SK-N-MC (cell line): Measurements from ENCODE around the gene RAB29.
A peak's percentile ranks its signal among the peaks of the same experiment; 100 is the strongest.
"Not testable (repeated sequence)": the region's sequence is repeated elsewhere in the genome, so short reads cannot be mapped to it uniquely, and the experiment has no call there.

Source experiments
- DNase-seq: peaks from one replicate; pipeline ENCODE4 v3.0.0-alpha.2; 2011; ENCODE audit warnings: low read depth, low spot score
- H3K27ac ChIP-seq: fragments of 200-600 bp; sonication (generic); 2 replicates; pipeline ENCODE4 v1.5.1; 2016; ENCODE audit warnings: mixed run types
- H3K36me3 ChIP-seq: fragments of 200-600 bp; sonication (generic); 2 replicates; pipeline ENCODE4 v1.6.1; 2017; ENCODE audit warnings: antibody characterized with exemption, low read length, mixed read lengths; ENCODE audit not compliant: insufficient read depth
- H3K4me3 ChIP-seq: fragments of 200-600 bp; sonication (generic); 2 replicates; pipeline ENCODE4 v1.5.1; 2016
- H3K9ac ChIP-seq: fragments of 200-600 bp; sonication (generic); 2 replicates; pipeline ENCODE4 v1.8.0; 2017; ENCODE audit warnings: mixed run types, mixed read lengths; ENCODE audit not compliant: insufficient read length
- H3K9me3 ChIP-seq: fragments of 200-600 bp; sonication (generic); 2 replicates; pipeline ENCODE4 v1.6.1; 2017; ENCODE audit warnings: low read depth, mild to moderate bottlenecking, antibody characterized with exemption, low read length, moderate library complexity, mixed read lengths
- EZH2 ChIP-seq: fragments of 200-600 bp; sonication (generic); IDR thresholded peaks from one replicate; pipeline ENCODE4 v1.6.1; 2017; ENCODE audit warnings: antibody characterized with exemption
- FOXP2 ChIP-seq: optimal IDR thresholded peaks from 2 replicates; pipeline ENCODE3; 2011; ENCODE audit warnings: mild to moderate bottlenecking, moderate library complexity; ENCODE audit not compliant: insufficient read depth; ENCODE audit errors: extremely low read length, control extremely low read depth
- POLR2AphosphoS5 ChIP-seq: IDR thresholded peaks from 2 replicates; pipeline ENCODE4 v1.6.1; 2012; ENCODE audit warnings: mild to moderate bottlenecking, low read depth, low read length, borderline replicate concordance

RAB29 gene

GRCh38 chr1:205735218-205735617 is 40.1 kb downstream of the RAB29 start:
- DNase-seq: no peak
- Histone ChIP-seq H3K4me3 (no peak overlapping the region), H3K9me3 (no peaks in the 10 kb centered on the region), H3K27ac (no peak overlapping the region), H3K9ac (no peak overlapping the region), H3K36me3 (peaks cover 72% of the 10 kb centered on the region)
- no peak for TF ChIP-seq POLR2AphosphoS5
- TF ChIP-seq EZH2: no peak
- no peak for TF ChIP-seq FOXP2

DNA sequence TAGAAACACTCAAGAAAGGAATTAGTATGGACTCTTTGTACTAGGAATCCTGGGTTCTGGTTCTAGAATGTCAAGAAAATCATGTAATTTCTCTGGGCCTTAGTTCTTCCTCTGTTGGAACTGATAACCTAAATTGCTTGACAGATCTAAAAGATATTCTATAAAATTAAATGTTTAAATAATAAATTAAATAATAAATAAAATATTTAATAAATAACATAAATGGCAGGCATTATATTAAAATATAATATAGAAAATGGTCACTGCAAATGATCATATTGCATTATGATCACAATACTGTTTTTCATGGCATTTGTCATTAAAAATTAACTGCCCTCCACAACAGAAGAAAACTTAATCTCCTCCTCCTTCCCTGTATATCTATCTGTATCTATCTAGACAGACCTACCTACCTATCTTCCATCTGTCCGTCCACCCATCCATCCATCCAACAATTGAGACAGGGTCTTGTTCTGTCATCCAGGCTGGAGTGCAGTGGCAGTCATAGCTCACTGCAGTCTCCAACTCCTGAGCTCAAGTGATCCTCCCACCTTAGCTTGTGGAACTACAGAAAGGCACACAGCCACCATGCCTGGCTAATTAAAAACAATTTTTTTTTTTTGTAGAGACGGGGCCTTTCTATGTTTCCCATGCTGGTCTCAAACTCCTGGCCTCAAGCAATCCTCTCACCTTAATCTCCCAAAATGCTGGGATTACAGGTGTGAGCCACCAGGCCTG is 41.7 kb downstream of the RAB29 start:
- H3K4me3 ChIP-seq: no peak overlapping the region
- TF ChIP-seq EZH2 (no peak), FOXP2 (no peak), POLR2AphosphoS5 (no peak)
- no peak for DNase-seq
- no peak overlapping the region for H3K9ac ChIP-seq
- peak overlapping the region; percentile 31; the same call in 1 of the 2 replicates for H3K27ac ChIP-seq
- peaks cover 72% of the 10 kb centered on the region for H3K36me3 ChIP-seq
- H3K9me3 ChIP-seq: no peaks in the 10 kb centered on the region

- DNase-seq: no peak
- no peak overlapping the region for H3K4me3 ChIP-seq
- H3K9ac ChIP-seq: no peak overlapping the region
- H3K9me3 ChIP-seq: no peaks in the 10 kb centered on the region
- H3K27ac ChIP-seq: no peak overlapping the region
- peaks cover 77% of the 10 kb centered on the region for H3K36me3 ChIP-seq
- TF ChIP-seq FOXP2 (no peak), POLR2AphosphoS5 (no peak), EZH2 (no peak)
Measured at GRCh38 chr1:205729945-205730610, 45.2 kb downstream of the RAB29 start.

DNA sequence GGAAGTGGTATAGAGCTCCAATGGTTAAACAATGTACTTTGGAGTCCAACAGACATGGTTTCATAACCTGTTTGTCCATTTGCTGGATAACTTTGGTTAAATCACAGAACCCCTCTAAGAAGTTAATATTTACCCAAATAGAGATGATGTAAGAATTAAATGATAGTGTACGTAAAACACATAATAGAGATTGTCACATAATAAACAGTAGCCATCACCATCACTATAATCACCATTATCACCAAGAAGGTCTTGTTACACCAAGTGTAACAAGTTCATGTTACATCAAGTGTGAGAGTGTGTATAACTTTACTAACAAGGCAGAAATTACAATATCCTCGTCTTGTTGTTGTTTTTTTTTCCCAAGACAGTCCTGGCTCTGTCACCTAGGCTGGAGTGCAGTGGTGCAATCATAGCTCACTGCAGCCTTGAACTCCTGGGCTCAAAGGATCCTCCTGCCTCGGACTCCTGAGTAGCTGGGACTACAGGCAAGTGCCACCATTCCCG is 48.6 kb downstream of the RAB29 start:
- Histone ChIP-seq H3K36me3 (peaks cover 91% of the 10 kb centered on the region), H3K27ac (no peak overlapping the region), H3K4me3 (no peak overlapping the region), H3K9ac (no peak overlapping the region), H3K9me3 (no peaks in the 10 kb centered on the region)
- TF ChIP-seq EZH2 (no peak), FOXP2 (no peak), POLR2AphosphoS5 (no peak)
- no peak for DNase-seq

- no peak for DNase-seq
- TF ChIP-seq EZH2 (no peak), POLR2AphosphoS5 (no peak), FOXP2 (no peak)
Measured at GRCh38 chr1:205725514-205725913, 49.8 kb downstream of the RAB29 start.

GRCh38 chr1:205720740-205721139 is 54.5 kb downstream of the RAB29 start:
- H3K36me3 ChIP-seq: peaks cover 97% of the 10 kb centered on the region
- H3K9me3 ChIP-seq, H3K9ac ChIP-seq, DNase-seq, H3K4me3 ChIP-seq, H3K27ac ChIP-seq: not testable (repeated sequence)

More at GRCh38 chr1:205725514-205725913, 49.8 kb downstream of the RAB29 start:
- H3K9ac ChIP-seq: no peak overlapping the region
- peaks cover 92% of the 10 kb centered on the region for H3K36me3 ChIP-seq
- H3K27ac ChIP-seq: peak overlapping the region; percentile 6; the same call in 1 of the 2 replicates
- H3K9me3 ChIP-seq: no peaks in the 10 kb centered on the region
- H3K4me3 ChIP-seq: no peak overlapping the region

- H3K4me3 ChIP-seq: no peak overlapping the region
- no peak for DNase-seq
- peaks cover 97% of the 10 kb centered on the region for H3K36me3 ChIP-seq
- no peaks in the 10 kb centered on the region for H3K9me3 ChIP-seq
- no peak overlapping the region for H3K27ac ChIP-seq
- H3K9ac ChIP-seq: no peak overlapping the region
- TF ChIP-seq FOXP2 (no peak), EZH2 (no peak), POLR2AphosphoS5 (no peak)
Measured at GRCh38 chr1:205719762-205720161, 55.5 kb downstream of the RAB29 start.

DNA sequence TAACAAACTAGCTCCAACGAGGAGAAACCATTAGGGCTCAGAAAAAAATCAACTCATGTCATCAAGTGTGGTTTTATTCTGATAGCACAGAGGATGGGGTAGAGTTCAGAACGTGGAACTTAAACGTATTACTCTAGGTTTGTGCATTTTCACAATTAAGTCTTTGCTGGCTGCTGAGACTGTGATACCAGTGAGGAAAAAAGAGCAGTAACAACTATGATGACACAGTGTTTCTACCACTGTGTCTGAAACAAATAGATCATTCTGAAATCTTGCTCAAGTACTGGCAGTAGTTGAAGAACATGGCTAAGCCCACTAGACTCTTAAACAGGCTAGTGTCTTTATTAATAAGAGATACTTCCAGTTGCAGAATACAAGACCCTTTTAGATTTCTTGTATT is 56.3 kb downstream of the RAB29 start:
- Histone ChIP-seq H3K36me3 (peaks cover 97% of the 10 kb centered on the region), H3K4me3 (no peak overlapping the region), H3K9ac (no peak overlapping the region), H3K27ac (peak overlapping the region; percentile 10; the same call in 1 of the 2 replicates), H3K9me3 (no peaks in the 10 kb centered on the region)
- TF ChIP-seq EZH2 (no peak), POLR2AphosphoS5 (no peak)
- DNase-seq: no peak
